ENCODE results near the gene CACNA1I. TPM values are rescaled to one million over a fixed set of nuclear protein-coding genes. Genes with fewer than 3 reads are reported as not detected.
A peak's percentile ranks its signal among the peaks of the same experiment; 100 is the strongest.

Gene CACNA1I
- total and polyA plus RNA-seq, 7 donors, result 0.01 to 0.14 (median 0.04) TPM; not detected in 2

GRCh38 chr22:39553429-39553828 lies 17.1 kb upstream of the CACNA1I start:
- Histone ChIP-seq H3K9me3 (no peaks in the 10 kb centered on the region), H3K27me3 (ENCODE audit: insufficient read depth in 3 of 3, low read length in 2 of 3) (peaks cover 0 to 77% (median 21%) of the 10 kb centered on the region in 3 donors), H3K4me1 (peaks cover 3% of the 10 kb centered on the region), H3K36me3 (ENCODE audit: insufficient read depth in 1 of 2, low read depth in 1 of 2) (no peaks in the 10 kb centered on the region), H3K4me3 (no peak overlapping the region), H3K27ac (no peak overlapping the region)
- intact Hi-C loops (cut with DNase I), result no loop called here
- no peak for TF ChIP-seq CTCF (IDR thresholded peaks at IDR 0.05)
- ATAC-seq (no peak), DNase-seq (no peak)
- WGBS, 3 donors, result 67 to 96% (median 83%) methylated on average over 3 of the region's 3 CpGs

DNA sequence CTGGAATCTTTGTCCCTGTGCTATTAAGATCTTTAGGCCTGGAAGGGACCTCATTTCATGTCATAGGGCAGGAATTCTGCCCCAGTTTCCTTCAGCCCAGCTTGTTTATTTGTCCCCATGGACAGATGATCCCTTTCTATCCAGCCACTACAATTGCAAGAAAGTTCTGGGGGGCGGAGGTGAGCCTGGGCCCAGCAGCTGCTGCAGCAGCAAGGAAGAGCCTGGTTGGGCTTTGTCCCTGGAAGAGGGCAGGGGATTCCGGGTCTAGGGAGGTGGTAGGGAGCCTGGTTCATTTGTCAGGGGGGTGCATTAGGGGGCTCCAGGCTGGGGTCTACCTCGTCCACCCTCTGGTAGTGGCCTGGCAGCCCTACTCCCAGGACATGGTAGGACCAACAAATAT lies 16.4 kb upstream of the CACNA1I start:
- no peak for TF ChIP-seq CTCF (IDR thresholded peaks at IDR 0.05)
- H3K27me3 ChIP-seq (ENCODE audit: insufficient read depth in 3 of 3, low read length in 2 of 3), result peaks cover 0 to 78% (median 21%) of the 10 kb centered on the region in 3 donors
- DNase-seq, result no peak
- WGBS, 3 donors, result 49 to 57% (median 56%) methylated on average over 3 of the region's 3 CpGs
- no peaks in the 10 kb centered on the region for H3K36me3 ChIP-seq (ENCODE audit: insufficient read depth in 1 of 2, low read depth in 1 of 2)
- H3K4me3 ChIP-seq, result no peak overlapping the region
- peaks cover 3% of the 10 kb centered on the region for H3K4me1 ChIP-seq
- H3K9me3 ChIP-seq, result no peaks in the 10 kb centered on the region
- no peak overlapping the region for H3K27ac ChIP-seq
- intact Hi-C loops (cut with DNase I), result no loop called here
- ATAC-seq, result no peak

DNA sequence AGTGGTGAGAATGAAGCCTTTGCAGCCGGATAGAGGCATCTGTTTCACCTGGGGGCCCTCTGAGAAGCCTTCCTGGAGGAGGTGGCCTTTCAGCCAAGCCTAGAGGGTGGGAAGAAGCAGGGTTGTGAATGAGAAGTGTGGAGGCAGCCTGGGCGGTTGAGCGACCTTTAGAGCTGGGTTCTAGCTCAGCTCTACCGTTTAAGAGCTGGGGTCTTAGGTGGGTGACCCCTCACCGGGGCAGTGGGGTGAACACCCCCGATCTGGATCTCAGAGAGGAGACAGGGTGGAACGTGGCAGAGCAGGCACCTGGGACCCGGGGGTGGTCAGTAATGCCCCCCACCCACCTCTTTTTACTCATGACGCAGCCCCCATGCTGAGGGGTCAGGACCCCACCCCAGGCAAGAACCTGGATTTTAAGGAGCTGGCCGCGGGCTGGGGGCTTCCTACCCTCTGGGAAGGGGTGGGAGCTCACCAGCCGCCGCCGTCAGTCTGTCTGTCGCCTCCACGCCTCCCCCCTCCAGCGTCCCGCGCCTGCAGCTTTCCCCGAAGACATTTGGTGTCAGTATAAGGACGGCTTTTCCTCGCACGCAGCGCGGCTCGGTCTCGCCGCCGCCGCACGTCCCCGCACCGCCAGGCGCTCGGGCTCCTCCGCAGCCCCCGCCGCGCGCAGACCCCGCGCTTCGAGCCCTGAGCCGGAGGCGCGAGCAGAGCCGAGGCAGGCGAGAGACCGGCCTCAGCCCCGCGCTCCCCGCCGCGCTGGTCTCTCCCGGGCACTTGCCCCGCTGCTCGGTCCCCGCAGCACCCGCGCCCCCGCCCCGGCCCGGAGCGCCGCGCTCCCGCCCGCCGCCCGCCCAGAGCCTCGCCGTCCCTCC lies 13.3 kb upstream of the CACNA1I start:
- no peaks in the 10 kb centered on the region for H3K36me3 ChIP-seq (ENCODE audit: insufficient read depth in 1 of 2, low read depth in 1 of 2)
- peak; percentile 29 to 69 (median 66) for ATAC-seq
- H3K27ac ChIP-seq, result no peak overlapping the region
- peak overlapping the region; percentile 39 for H3K4me3 ChIP-seq
- intact Hi-C loops (cut with DNase I), result loop anchor here in 1 of 2 donors (5.0 kb wide), 1 partner anchor 470 kb away; no protein-coding TSS in a partner anchor
- no peaks in the 10 kb centered on the region for H3K9me3 ChIP-seq
- H3K4me1 ChIP-seq, result peaks cover 3% of the 10 kb centered on the region
- DNase-seq, result no peak
- H3K27me3 ChIP-seq (ENCODE audit: insufficient read depth in 3 of 3, low read length in 2 of 3), result peaks cover 0 to 72% (median 24%) of the 10 kb centered on the region in 3 donors
- no peak for TF ChIP-seq CTCF (IDR thresholded peaks at IDR 0.05)
- 5 to 7% (median 6%) methylated on average over 43 to 69 of the region's 72 CpGs for WGBS, 3 donors

GRCh38 chr22:39558254-39558727 lies 12.3 kb upstream of the CACNA1I start:
- peaks cover 3% of the 10 kb centered on the region for H3K4me1 ChIP-seq
- no peaks in the 10 kb centered on the region for H3K36me3 ChIP-seq (ENCODE audit: insufficient read depth in 1 of 2, low read depth in 1 of 2)
- no peak overlapping the region for H3K4me3 ChIP-seq
- no peak for TF ChIP-seq CTCF (IDR thresholded peaks at IDR 0.05)
- peaks cover 0 to 64% (median 24%) of the 10 kb centered on the region in 3 donors for H3K27me3 ChIP-seq (ENCODE audit: insufficient read depth in 3 of 3, low read length in 2 of 3)
- H3K27ac ChIP-seq, result no peak overlapping the region
- ATAC-seq (no peak), DNase-seq (no peak)
- intact Hi-C loops (cut with DNase I), result loop anchor here in 1 of 2 donors (5.0 kb wide), 1 partner anchor 469 kb away; no protein-coding TSS in a partner anchor
- H3K9me3 ChIP-seq, result no peaks in the 10 kb centered on the region
- 4 to 12% (median 5%) methylated on average over 22 to 34 of the region's 34 CpGs for WGBS, 3 donors

Data from psoas muscle (tissue), 8 donors.